Stimulated activated CD8-positive, alpha-beta memory T cell treated with anti-CD3 and anti-CD28 coated beads, Interleukin-12 subunit alpha, Interleukin-12 subunit beta, amount 100 ng/mL, for 24 hours (primary cell): ENCODE results near the gene RALGPS1.

Source experiments
- DNase-seq: peaks from one replicate; pipeline ENCODE4 v3.0.0-alpha.2; 2020; ENCODE audit errors: extremely low read depth

RALGPS1 gene

DNA sequence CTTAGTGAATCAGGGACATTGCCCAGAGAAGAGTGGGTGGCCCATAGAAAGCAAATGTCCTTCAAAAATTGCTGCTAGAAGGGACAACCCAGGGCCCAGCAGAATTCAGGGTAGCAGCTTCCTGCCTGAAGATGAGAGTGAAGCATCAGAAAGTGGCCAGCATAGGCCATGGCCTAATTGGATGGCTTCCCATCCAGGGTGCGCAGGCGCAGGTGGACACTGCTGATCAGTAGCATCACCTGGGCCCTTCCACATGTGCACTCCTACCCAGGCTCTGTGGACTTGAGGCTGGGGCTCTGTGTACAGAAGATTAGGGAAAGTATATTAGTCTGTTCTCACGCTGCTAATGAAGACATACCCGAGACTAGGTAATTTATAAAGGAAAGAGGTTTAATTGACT, 291.4 kb downstream of the RALGPS1 start:
- DNase-seq = no peak

DNA sequence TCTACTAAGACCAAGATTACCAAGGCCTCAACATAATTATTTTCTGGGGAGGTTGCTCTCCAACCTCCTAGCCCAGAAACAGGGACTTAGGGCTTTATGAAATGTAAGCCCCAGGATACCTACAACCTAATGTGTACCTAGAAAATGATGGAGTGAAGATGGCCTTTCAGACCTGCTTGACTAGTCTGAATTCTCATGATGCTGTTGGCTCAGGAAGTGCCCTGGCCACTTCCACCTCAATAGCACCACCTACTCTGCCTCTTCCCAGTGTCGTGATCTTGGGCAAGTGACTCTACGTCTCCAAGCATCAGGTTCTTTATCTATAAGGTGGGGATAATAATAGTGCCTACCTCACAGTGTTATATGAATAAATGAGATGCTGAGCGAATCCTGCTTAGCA, 292.1 kb downstream of the RALGPS1 start:
- DNase-seq = no peak

DNA sequence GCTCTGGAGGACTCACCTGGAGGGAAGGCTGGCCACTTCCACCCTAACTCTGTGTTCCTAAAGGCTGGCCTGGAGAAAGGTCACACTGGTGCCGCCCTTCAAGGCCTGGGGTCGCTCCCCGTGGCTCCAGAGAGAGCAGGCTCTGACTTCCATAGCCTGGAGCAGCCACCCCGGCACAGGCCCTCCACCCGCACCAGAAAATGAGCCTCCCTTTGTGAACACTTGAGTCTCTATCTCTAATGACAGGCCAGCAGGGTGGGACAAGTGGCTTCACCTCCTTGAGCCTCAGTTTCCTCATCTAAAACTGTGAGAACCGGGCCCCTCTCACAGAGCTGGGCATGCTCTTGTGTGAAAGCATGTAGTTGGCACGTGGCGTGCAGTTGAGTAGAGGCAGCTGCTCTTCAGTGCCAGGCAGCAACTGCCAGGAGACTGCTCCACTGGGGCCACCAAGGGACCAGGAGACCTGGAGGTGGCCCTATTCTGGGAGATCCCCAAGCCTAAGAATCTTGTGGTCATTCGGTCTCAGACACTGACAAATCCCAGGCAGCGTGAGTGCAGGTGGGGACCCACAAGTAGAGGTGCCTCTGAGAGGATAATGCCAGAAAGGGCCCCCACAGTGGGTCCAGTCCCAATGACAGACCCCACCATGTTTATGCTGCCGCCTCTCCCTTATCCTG, 293.3 kb downstream of the RALGPS1 start:
- no peak for DNase-seq

GRCh38 chr9:127208416-127208815, 293.8 kb downstream of the RALGPS1 start:
- DNase-seq = no peak

DNA sequence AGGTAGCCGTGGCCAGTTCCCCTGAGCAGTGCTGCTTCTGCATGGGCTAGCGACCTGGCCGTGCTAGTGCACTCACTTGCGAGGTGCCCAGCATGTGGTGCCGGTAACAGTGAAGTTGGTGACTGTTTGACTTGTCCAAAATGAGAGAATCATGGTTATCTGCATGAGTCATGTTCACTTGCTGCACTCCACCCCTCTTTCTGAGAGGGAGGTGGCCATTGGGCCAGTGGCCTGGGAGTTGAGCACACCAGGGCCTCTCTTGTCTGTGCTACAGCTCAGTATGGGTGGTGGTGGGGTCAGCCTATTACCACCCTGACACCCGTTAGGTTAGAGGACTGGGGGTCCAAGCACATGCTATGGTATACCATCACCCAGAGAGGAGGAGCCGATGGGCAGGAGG, 294.6 kb downstream of the RALGPS1 start:
- no peak for DNase-seq

DNA sequence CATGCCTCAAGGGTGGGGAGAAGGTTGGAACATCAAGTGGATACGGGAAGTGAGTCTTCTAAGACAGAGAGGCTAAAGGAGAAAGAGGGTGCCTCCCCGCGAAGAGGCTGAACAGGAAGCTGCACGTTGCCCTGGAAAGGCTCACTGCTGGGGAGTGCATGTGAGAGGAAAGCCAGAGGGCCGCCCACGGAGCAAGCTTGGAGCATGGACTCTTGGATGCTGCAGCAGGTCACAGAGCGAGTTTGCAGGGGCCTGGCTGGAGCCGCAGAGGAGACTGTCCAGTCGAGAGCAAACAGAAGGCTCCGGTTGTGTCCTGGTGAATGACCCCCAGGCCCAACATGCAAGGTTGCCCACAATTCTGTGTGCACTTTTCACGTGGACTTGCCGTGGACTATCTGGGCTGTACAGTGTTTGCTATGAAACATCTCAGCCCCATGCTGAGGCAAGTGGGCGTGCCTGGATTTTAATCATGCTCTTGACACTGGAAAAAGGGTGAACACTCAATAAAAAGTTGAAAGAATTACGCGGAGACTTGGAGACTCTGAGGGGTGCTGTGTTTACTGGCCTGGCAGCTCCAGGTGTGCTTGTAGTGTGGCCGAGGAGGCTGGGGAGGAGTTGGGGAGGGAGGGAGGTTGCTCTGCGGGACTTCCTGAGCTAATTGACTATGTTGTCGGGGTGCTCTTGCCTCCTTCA, 295.5 kb downstream of the RALGPS1 start:
- DNase-seq = no peak

GRCh38 chr9:127210851-127211730, 296.5 kb downstream of the RALGPS1 start:
- DNase-seq = no peak

DNA sequence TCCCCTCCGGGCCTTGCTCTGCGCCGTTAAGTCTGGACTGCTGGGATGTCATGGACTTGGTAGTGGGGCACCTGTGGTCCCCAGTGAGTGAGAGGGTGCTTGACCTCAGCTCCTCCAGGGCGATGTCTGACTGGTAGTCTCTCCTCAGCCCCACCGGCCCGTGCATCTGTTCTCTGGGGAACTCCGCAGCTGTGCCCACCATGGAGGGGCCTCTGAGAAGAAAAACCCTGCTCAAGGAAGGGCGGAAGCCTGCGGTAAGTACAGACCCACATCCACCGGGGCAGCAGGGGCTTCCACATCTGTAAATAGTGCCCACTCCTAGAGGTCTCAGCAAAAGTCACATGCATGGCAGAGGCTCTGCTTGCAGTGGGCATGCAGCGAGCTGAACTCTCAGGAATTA, 297.4 kb downstream of the RALGPS1 start:
- DNase-seq = no peak

DNA sequence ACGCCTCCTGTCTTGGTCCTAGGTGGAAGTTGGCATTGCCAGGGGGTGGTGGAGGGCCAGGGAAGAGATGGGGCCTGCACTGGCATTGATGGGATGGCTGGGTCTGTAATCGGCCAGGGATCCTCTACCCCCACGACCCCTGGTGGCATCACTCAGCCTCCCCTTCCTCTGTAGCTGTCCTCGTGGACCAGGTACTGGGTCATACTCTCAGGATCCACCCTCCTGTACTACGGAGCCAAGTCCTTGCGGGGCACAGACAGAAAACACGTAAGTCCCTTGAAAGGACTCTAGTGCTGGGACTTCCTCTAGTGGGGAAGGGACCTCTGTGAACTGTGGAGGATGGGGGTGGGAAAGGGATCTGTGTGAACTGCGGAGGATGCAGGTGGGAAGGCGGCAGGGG, 297.9 kb downstream of the RALGPS1 start:
- no peak for DNase-seq

DNA sequence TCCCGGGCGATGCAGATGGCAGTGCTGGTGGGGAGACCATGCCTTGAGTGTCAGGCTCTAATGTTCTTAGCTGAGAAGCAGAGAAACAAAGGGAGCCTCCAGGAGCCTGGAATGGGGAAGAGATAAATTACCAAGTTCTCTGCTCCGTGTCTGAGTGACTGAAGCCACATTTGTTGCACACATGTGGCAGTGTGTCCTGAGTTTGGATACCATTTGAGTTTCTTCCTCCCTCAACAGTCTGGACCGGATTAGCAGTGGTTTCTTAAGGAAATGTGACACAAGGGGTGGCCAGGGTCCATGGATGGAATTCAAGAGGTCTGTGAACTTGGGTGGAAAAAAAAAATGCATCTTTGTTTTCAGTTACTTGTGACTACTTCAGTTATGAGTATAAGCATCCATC, 299.3 kb downstream of the RALGPS1 start:
- no peak for DNase-seq

DNA sequence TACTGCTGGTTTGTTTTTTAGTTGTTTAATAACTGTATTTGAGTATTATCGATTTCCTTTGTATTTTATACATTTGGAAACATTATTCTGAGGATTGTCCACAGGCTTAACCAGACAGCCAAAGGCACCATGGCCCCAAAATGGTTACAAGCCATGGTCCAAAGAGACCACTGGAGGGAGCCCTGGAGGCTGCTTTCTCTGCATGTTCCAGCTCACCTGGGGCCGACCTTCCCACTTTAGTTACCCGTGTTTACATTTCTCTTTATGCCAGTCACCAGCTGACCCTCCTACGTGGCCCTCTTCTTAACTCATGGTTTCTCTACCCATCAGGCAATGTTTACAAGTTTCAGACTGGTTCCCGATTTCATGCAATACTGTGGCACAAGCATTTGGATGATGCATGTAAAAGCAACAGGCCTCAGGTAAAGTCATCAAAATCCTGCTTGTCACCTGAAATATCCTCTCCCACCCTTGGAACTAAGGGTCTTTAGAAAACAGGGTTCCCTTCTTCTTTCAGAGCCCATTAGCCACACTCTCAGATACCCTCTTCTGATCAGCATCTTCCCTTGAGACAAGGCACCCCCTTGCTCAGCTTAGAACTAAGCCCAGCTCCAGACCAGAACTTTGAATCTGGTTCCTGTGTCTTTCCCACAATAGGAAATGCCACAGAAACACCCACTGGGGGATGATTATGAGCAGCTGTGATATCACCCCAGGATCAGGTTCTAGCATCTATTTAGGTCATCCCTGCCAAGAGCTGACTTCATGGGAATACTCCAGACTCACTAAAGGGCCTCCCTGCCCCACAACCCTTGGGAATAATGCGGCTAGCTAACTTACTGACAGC, 300.1 kb downstream of the RALGPS1 start:
- DNase-seq = peak; percentile 37

DNA sequence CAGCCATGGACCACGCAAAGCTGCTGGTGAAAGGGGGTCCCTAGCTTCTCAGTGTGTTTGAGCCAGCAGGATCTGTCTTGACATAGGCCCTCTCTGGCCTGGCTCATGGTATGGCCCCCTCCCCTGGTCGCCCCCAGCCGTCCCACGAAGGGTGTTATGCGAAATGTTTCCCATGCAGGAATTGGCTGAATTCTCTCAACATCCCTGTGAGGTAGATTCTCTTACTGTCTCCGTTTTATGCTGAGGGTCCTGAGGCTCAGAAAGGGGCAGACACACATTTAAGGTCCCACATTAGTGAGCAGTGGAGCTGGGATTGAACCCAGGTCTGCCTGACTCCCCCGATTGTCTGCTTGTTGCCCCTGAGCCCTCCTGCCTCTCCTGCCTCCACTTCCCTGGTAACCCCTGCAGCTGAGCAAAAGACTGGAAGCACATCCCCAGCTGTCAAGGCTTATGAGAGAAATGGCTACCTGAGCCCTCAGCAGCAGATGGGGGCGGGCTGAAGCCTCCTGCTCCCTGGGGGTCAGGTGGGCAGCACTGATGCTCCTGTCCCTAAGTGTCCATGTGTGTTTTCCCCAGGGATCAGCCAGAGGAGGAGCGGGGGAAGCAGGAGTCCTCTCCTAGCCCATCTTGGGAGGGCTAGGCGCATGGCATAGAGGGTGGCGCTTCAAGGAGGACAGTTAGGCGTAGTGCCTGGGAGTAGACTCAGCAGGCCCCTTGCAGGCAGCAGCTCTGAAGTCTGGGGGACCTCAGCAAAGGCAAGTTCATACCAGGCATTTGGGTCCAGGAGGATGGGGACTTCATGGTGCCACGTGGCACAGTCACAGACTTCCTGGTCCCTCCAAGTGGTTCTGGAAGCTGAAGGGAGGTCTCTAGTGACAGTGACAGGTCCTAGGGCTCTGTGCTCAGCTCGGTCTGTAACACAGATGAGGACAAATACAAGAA, 301.0 kb downstream of the RALGPS1 start:
- DNase-seq = no peak

GRCh38 chr9:127216210-127216887, 301.8 kb downstream of the RALGPS1 start:
- DNase-seq = no peak

DNA sequence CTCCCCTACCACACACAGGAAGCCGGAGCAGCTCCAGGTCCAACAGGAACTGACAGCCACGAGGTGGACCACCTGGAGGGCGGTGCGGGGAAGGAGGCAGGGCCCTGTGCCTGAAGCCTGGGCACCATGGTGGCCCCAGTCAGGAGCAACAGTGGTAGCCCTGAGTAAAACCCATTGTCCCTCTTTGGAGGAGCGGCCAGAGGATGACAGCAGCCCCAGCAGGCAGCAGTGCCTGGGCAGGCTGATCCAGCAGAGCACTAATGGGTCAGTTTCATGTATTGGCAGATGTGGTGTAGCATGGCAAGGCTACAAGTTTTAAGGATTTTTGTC, 302.3 kb downstream of the RALGPS1 start:
- no peak for DNase-seq

GRCh38 chr9:127218818-127219217, 304.2 kb downstream of the RALGPS1 start:
- DNase-seq = no peak

DNA sequence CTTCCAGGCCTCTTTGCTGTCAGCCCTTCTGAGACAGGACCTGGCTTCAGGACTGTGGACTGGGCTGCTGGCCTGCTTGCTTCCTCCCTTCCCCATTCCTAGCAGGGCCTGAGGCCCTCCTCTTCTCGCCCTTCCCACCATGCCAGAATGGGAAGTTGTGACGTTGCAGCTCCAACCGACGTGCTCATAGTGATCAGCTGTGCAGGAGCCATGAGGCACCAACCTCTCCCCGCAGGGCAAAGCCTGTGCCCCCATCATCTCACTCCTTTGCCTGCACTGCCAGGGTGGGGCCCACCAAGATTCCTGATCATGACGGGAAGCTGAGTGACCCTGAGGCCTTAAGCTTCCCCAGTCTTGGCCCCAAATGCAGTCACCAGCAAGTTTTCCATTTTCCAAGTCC, 304.9 kb downstream of the RALGPS1 start:
- DNase-seq = no peak

GRCh38 chr9:127221695-127222094, 307.1 kb downstream of the RALGPS1 start:
- DNase-seq = no peak

DNA sequence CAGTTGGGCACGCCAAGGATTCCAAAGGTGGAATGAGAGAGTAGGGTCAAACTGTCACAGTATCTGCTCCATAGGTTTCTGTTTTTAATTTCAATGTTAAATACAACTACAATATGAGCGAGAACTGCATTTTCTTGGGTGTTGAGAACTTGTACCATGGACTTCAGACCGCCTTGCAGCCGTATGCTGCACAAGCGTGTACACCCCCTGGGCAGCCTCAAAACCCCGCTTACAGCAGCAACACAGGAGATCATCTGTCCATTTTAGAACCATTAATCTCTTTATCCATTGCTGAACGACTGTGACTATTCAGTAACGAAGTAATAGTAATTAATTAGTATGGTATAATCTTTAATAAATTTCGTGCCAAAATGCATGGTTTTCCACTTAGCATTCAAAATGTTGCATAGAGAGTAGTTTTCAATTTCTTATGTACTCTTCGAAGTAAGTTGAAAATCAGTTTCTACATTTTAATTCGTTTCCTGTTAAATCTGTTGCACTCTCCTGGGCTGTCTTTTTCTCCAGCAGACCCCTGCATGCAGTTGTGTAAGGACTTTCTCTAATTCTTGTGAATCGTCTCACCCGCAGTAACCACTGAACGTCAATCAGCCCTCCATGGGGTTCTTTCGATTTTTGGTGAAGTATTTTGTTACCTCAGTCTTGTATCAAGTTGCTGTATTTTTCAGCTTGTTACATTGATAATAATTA, 308.0 kb downstream of the RALGPS1 start:
- DNase-seq = no peak

DNA sequence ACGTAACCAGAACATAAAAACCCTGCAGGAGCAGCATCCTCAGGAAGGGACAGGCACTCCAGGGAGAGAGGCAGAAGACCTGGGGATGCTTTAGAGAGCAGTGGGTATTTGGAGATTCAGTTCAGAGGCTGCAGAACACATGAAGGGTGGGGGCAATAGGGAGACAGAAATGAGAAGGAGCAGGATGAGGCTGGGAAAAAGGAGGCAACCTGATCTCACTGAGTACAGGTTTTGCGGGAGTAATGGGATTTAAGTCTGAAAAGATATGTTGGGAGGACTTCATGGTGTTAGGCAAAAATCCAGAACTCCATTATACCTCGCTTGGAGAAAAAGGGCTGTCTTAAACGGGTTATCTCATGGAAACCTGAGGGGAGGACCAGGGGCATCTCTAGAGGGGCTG, 308.7 kb downstream of the RALGPS1 start:
- no peak for DNase-seq

GRCh38 chr9:127223810-127224177, 309.2 kb downstream of the RALGPS1 start:
- no peak for DNase-seq
